ENCODE data around the gene SEBOX.
"Not testable (repeated sequence)": the region's sequence is repeated elsewhere in the genome, so short reads cannot be mapped to it uniquely, and the experiment has no call there.

GRCh38 chr17:28338769-28339212, 26.2 kb downstream of the SEBOX start:
- not testable (repeated sequence) for TF ChIP-seq CTCF (IDR thresholded peaks at IDR 0.05; ENCODE audit: low read length); EZH2 (IDR thresholded peaks at IDR 0.05; ENCODE audit: borderline replicate concordance, low read length)
